ENCODE measurements around the gene IPCEF1.
A peak's percentile ranks its signal among the peaks of the same experiment; 100 is the strongest.

The IPCEF1 gene

GRCh38 chr6:154159126-154159525 lies 197.5 kb downstream of the IPCEF1 start:
- DNase-seq (ENCODE audit: low read depth) = no peak

- DNase-seq (ENCODE audit: low read depth) = no peak
Measured at GRCh38 chr6:154157706-154158105, 198.9 kb downstream of the IPCEF1 start.

- peak; percentile 25 for DNase-seq (ENCODE audit: low read depth)
Measured at GRCh38 chr6:154157082-154157481, 199.5 kb downstream of the IPCEF1 start.

- DNase-seq (ENCODE audit: low read depth) = peak; percentile 43
Measured at GRCh38 chr6:154156135-154156896, 200.3 kb downstream of the IPCEF1 start.

GRCh38 chr6:154154389-154154967 lies 202.1 kb downstream of the IPCEF1 start:
- DNase-seq (ENCODE audit: low read depth) = peak; percentile 48

- DNase-seq (ENCODE audit: low read depth) = no peak
Measured at GRCh38 chr6:154143753-154144152, 212.8 kb downstream of the IPCEF1 start.

- no peak for DNase-seq (ENCODE audit: low read depth)
Measured at GRCh38 chr6:154140743-154141142, 215.9 kb downstream of the IPCEF1 start.

GRCh38 chr6:154139892-154140291 lies 216.7 kb downstream of the IPCEF1 start:
- DNase-seq (ENCODE audit: low read depth) = no peak

- no peak for DNase-seq (ENCODE audit: low read depth)
Measured at GRCh38 chr6:154138793-154139192, 217.8 kb downstream of the IPCEF1 start.

GRCh38 chr6:154134471-154135147 lies 222.0 kb downstream of the IPCEF1 start:
- no peak for DNase-seq (ENCODE audit: low read depth)

- no peak for DNase-seq (ENCODE audit: low read depth)
Measured at GRCh38 chr6:154127657-154128056, 228.9 kb downstream of the IPCEF1 start.

- no peak for DNase-seq (ENCODE audit: low read depth)
Measured at GRCh38 chr6:154125421-154125820, 231.2 kb downstream of the IPCEF1 start.

GRCh38 chr6:154123155-154123956 lies 233.2 kb downstream of the IPCEF1 start:
- DNase-seq (ENCODE audit: low read depth) = no peak

- no peak for DNase-seq (ENCODE audit: low read depth)
Measured at GRCh38 chr6:154122195-154122925, 234.2 kb downstream of the IPCEF1 start.

GRCh38 chr6:154117485-154117884 lies 239.1 kb downstream of the IPCEF1 start:
- DNase-seq (ENCODE audit: low read depth) = no peak

- DNase-seq (ENCODE audit: low read depth) = no peak
Measured at GRCh38 chr6:154113392-154113791, 243.2 kb downstream of the IPCEF1 start.

GRCh38 chr6:154112181-154112809 lies 244.3 kb downstream of the IPCEF1 start:
- DNase-seq (ENCODE audit: low read depth) = no peak

GRCh38 chr6:154111025-154111424 lies 245.6 kb downstream of the IPCEF1 start:
- no peak for DNase-seq (ENCODE audit: low read depth)

- DNase-seq (ENCODE audit: low read depth) = no peak
Measured at GRCh38 chr6:154106251-154106650, 250.4 kb downstream of the IPCEF1 start.

Measured in activated gamma-delta T cell treated with anti-CD3 and anti-CD28 coated beads, Interleukin-2, amount 50 U/mL, for 16 hours (primary cell).